ENCODE results near the gene TGFA.

Gene TGFA

GRCh38 chr2:70546376-70546775, 7.2 kb downstream of the TGFA start:
- Histone ChIP-seq H3K4me2 (ENCODE audit: low read depth, low read length, poor library complexity, severe bottlenecking) (no peak overlapping the region), H4K20me1 (ENCODE audit: insufficient read depth, low read length, poor library complexity, severe bottlenecking) (no peaks in the 10 kb centered on the region), H3K4me3 (ENCODE audit: low read length, poor library complexity, severe bottlenecking) (no peak overlapping the region), H3K27me3 (ENCODE audit: insufficient read depth, low read length, poor library complexity, severe bottlenecking) (no peaks in the 10 kb centered on the region), H3K79me2 (ENCODE audit: insufficient read depth, low read length) (no peaks in the 10 kb centered on the region; the same call in 1 of the 2 replicates), H3K9ac (ENCODE audit: low read depth, low read length, poor library complexity, severe bottlenecking) (no peak overlapping the region), H3F3A (ENCODE audit: low read depth) (no peaks in the 10 kb centered on the region; the same call in 1 of the 2 replicates), H2AFZ (ENCODE audit: low read length) (no peak overlapping the region), H3K9me2 (replicated peaks; ENCODE audit: low read depth, low read length) (no peaks in the 10 kb centered on the region), H3K4me1 (ENCODE audit: insufficient read depth, low read length, poor library complexity, severe bottlenecking) (no peaks in the 10 kb centered on the region), H3K9me3 (ENCODE audit: insufficient read depth, low read depth, low read length) (no peaks in the 10 kb centered on the region), H3K36me3 (ENCODE audit: insufficient read depth, low read length) (no peaks in the 10 kb centered on the region)
- TF ChIP-seq CTCF (conservative IDR thresholded peaks at IDR 0.05; ENCODE audit: low read length) (no peak), EZH2phosphoT487 (IDR thresholded peaks at IDR 0.05; ENCODE audit: borderline replicate concordance) (no peak)

GRCh38 chr2:70541481-70542020, 12.1 kb downstream of the TGFA start:
- no peaks in the 10 kb centered on the region for H3K9me2 ChIP-seq (replicated peaks; ENCODE audit: low read depth, low read length)
- H3K4me2 ChIP-seq (ENCODE audit: low read depth, low read length, poor library complexity, severe bottlenecking) = no peak overlapping the region
- H3K9ac ChIP-seq (ENCODE audit: low read depth, low read length, poor library complexity, severe bottlenecking) = no peak overlapping the region
- no peaks in the 10 kb centered on the region; the same call in 1 of the 2 replicates for H3K9me3 ChIP-seq (ENCODE audit: insufficient read depth, low read depth, low read length)
- H4K20me1 ChIP-seq (ENCODE audit: insufficient read depth, low read length, poor library complexity, severe bottlenecking) = no peaks in the 10 kb centered on the region
- H3K79me2 ChIP-seq (ENCODE audit: insufficient read depth, low read length) = no peaks in the 10 kb centered on the region; the same call in 1 of the 2 replicates
- H3K4me3 ChIP-seq (ENCODE audit: low read length, poor library complexity, severe bottlenecking) = no peak overlapping the region
- H3K27me3 ChIP-seq (ENCODE audit: insufficient read depth, low read length, poor library complexity, severe bottlenecking) = no peaks in the 10 kb centered on the region
- no peaks in the 10 kb centered on the region for H3K36me3 ChIP-seq (ENCODE audit: insufficient read depth, low read length)
- H3K4me1 ChIP-seq (ENCODE audit: insufficient read depth, low read length, poor library complexity, severe bottlenecking) = no peaks in the 10 kb centered on the region
- H3F3A ChIP-seq (ENCODE audit: low read depth) = no peaks in the 10 kb centered on the region
- no peak overlapping the region for H2AFZ ChIP-seq (ENCODE audit: low read length)
- TF ChIP-seq EZH2phosphoT487 (IDR thresholded peaks at IDR 0.05; ENCODE audit: borderline replicate concordance) (no peak), CTCF (conservative IDR thresholded peaks at IDR 0.05; ENCODE audit: low read length) (no peak)

- Histone ChIP-seq H3K4me3 (ENCODE audit: low read length, poor library complexity, severe bottlenecking) (no peak overlapping the region), H3F3A (ENCODE audit: low read depth) (no peaks in the 10 kb centered on the region), H3K4me1 (ENCODE audit: insufficient read depth, low read length, poor library complexity, severe bottlenecking) (peaks cover 16% of the 10 kb centered on the region), H3K4me2 (ENCODE audit: low read depth, low read length, poor library complexity, severe bottlenecking) (no peak overlapping the region), H4K20me1 (ENCODE audit: insufficient read depth, low read length, poor library complexity, severe bottlenecking) (no peaks in the 10 kb centered on the region), H3K9me2 (replicated peaks; ENCODE audit: low read depth, low read length) (no peaks in the 10 kb centered on the region), H3K36me3 (ENCODE audit: insufficient read depth, low read length) (no peaks in the 10 kb centered on the region), H3K27me3 (ENCODE audit: insufficient read depth, low read length, poor library complexity, severe bottlenecking) (no peaks in the 10 kb centered on the region), H3K9ac (ENCODE audit: low read depth, low read length, poor library complexity, severe bottlenecking) (no peak overlapping the region), H3K9me3 (ENCODE audit: insufficient read depth, low read depth, low read length) (peaks cover 3% of the 10 kb centered on the region; the same call in 1 of the 2 replicates), H3K79me2 (ENCODE audit: insufficient read depth, low read length) (peaks cover 6% of the 10 kb centered on the region; the same call in 1 of the 2 replicates), H2AFZ (ENCODE audit: low read length) (no peak overlapping the region)
- no peak for TF ChIP-seq EZH2phosphoT487 (IDR thresholded peaks at IDR 0.05; ENCODE audit: borderline replicate concordance)
These were observed 15.8 kb downstream of the TGFA start for GRCh38 chr2:70537840-70538239.

- Histone ChIP-seq H3K4me3 (ENCODE audit: low read length, poor library complexity, severe bottlenecking) (no peak overlapping the region), H3K9ac (ENCODE audit: low read depth, low read length, poor library complexity, severe bottlenecking) (no peak overlapping the region), H3K9me2 (replicated peaks; ENCODE audit: low read depth, low read length) (no peaks in the 10 kb centered on the region), H3K79me2 (ENCODE audit: insufficient read depth, low read length) (peaks cover 6% of the 10 kb centered on the region; the same call in 1 of the 2 replicates), H3K36me3 (ENCODE audit: insufficient read depth, low read length) (no peaks in the 10 kb centered on the region), H3K27me3 (ENCODE audit: insufficient read depth, low read length, poor library complexity, severe bottlenecking) (no peaks in the 10 kb centered on the region), H3K4me2 (ENCODE audit: low read depth, low read length, poor library complexity, severe bottlenecking) (no peak overlapping the region), H4K20me1 (ENCODE audit: insufficient read depth, low read length, poor library complexity, severe bottlenecking) (no peaks in the 10 kb centered on the region), H3K4me1 (ENCODE audit: insufficient read depth, low read length, poor library complexity, severe bottlenecking) (peaks cover 16% of the 10 kb centered on the region), H3F3A (ENCODE audit: low read depth) (no peaks in the 10 kb centered on the region), H2AFZ (ENCODE audit: low read length) (no peak overlapping the region), H3K9me3 (ENCODE audit: insufficient read depth, low read depth, low read length) (peaks cover 3% of the 10 kb centered on the region; the same call in 1 of the 2 replicates)
- TF ChIP-seq CTCF (conservative IDR thresholded peaks at IDR 0.05; ENCODE audit: low read length) (no peak), EZH2phosphoT487 (IDR thresholded peaks at IDR 0.05; ENCODE audit: borderline replicate concordance) (no peak)
These were observed 17.0 kb downstream of the TGFA start for GRCh38 chr2:70536517-70537055.
